Iris pigment epithelial cell (primary cell): Measurements from ENCODE around the gene SARM1.

Experiments
- DNase-seq: peaks from one replicate; pipeline ENCODE4 v3.0.0-alpha.2; 2011; ENCODE audit warnings: low read depth

SARM1 gene

DNA sequence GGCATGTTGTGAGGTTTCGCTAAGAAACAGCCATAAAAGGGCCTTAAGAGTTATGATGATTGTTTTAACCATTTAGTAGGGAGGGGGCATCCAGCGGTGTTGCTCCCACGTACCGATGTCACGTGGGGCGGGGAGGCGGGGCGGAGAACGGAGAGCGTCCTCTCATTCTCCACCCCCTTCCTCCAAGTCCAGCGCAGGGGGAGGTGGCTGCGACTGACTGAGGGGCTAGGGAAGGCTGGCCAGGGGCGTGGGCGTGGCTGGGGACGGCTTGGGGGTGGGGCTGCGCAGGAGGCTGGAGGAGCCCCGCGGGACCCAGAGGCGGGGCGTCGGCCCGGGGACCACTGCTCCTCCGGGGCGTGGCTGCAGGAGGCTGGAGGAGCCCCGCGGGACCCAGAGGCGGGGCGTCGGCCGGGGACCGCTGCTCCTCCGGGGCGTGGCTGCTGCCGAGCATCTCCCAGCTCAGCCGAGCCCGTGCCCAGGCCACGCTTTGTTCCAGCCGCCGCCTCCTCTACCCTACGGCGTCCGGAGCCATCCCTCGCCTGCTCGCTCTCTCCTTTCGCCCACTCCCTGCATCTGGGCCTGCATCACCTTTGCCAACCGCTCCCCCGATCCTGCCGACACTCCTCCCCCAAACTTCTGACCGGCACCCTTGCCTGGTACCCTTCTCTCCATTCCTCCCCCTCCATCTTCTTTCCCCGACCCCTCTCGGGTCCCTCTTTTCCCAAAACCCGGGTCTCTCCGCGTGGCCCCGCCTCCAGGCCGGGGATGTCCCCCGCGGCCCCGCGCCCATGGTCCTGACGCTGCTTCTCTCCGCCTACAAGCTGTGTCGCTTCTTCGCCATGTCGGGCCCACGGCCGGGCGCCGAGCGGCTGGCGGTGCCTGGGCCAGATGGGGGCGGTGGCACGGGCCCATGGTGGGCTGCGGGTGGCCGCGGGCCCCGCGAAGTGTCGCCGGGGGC, at the start of gene SARM1:
SARM1 (plus strand) TSS at position 450 of the 958 bp plus-strand sequence; CDS start at position 789, 339 bp downstream.
- peak; percentile 81 for DNase-seq

GRCh38 chr17:28324267-28324745, 47.2 kb upstream of the SARM1 start:
- DNase-seq = no peak

DNA sequence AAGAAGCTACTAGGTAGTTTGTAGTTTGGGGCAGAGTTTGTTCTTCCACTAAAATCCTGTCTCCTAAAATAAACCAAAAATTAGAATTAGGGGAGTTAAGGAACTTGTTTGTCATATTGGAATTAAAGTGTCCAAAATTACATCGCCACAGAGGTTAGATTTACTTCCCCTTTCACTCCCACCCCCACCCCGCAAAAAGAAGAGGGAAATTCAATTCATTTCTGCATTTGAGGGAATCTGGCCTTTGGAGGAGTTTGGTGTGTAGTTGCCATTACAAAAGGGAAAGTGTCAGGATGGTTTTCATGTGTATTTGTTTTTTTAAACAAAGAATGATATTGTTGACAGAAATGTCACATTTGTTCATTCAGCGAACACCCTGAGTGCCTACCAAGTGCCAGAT, 46.7 kb upstream of the SARM1 start:
- no peak for DNase-seq

DNA sequence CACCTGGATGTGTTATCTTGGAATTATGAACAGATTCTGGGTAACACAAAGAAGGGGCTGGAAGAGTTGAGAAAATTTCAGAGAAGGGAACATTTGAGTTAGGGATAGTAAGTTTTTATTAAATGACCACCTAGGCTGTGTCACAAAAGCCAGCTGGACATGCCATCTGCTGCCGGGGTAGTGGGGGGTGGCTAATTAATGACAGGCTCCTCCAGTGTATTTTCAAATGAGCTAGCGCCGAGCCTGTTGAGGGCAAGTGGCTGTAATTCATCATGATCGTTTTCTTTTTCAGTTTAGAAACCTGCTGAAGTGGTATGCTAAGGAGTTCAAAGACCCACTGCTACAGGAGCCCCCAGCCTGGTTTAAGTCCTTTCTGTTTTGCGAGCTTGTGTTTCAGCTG, 46.3 kb upstream of the SARM1 start:
- DNase-seq = no peak

DNA sequence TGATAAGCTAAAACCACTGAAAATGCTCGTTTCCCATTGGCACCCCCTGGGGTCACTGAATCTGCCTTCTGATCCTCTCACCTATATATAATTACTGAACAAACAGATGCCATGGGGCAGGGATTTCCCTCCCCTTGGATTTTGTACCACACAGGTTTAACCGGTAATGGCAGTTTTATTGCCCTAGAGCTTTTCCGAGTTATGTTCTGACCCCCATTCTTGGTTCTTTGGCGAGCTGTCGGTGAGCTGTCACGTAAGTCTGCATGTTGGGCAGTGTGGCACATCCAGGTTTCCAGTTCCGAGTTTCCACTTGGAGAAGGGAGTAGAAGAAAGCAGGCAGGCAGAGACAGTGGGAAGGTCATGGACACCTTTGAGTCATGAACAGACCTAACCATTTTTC, 45.4 kb upstream of the SARM1 start:
- DNase-seq = no peak

DNA sequence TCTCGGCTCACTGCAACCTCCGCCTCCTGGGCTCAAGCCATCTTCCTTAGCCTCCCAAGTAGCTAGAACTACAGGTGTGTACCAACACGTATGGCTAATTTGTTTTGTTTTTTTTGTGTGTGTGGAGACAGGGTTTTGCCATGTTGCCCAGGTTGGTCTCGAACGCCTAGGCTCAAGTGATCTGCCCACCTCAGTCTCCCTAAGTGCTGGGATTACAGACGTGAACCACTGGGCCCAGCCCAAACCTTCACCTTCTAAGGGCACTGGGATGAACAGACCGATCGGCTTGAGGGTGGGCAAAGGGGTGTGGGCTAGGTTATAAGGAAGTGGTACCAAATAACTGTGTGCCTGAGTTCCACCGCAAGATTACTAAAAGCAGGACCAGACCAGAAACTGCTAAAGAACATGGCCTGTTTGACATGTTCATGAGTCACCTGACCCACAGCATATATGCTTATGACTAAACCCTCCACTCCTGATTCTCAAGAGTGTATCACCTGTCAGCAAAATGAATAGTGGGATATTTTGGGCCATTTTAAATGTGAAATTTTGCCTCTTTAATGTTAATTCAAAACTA, 44.4 kb upstream of the SARM1 start:
- DNase-seq = no peak

DNA sequence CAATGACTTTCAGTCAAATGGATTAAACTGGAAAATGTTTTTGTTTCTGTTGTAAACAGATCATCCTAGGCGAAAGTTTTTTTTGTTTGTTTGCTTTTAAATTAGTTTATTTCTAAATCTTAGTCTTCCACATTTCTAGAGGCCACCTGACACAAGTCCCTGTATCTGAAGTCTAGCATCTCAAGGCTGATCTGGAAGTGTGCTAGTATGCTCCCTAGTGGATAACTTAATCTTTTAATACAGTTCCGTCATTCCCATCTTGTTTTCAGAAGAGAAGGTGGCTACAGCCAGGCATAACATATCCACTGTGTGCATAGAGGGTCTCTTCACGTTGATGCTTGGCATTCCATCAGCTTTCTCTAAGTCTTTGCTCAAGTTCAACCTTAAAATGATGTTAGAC, 43.8 kb upstream of the SARM1 start:
- no peak for DNase-seq

DNA sequence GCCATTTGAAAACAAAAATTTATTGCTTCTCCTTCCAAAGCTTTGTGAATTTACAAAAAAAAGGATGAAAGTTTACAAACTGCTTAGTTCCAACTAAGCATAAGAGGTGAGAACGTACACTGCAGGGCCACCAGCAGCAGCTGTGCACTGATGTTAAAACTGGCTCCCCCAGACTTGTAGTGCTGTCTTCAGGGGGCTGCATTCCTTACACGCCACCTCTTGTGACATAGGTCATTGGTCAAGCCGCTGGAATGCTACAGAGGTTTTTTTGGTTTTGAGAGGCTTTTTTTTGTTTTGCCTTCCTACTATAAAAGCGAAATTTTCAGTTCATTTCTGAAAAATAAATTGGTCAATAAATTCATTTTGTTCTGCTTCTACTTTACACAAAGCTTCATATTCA, 43.2 kb upstream of the SARM1 start:
- DNase-seq = no peak

- no peak for DNase-seq
Measured at GRCh38 chr17:28330671-28331070, 40.8 kb upstream of the SARM1 start.

DNA sequence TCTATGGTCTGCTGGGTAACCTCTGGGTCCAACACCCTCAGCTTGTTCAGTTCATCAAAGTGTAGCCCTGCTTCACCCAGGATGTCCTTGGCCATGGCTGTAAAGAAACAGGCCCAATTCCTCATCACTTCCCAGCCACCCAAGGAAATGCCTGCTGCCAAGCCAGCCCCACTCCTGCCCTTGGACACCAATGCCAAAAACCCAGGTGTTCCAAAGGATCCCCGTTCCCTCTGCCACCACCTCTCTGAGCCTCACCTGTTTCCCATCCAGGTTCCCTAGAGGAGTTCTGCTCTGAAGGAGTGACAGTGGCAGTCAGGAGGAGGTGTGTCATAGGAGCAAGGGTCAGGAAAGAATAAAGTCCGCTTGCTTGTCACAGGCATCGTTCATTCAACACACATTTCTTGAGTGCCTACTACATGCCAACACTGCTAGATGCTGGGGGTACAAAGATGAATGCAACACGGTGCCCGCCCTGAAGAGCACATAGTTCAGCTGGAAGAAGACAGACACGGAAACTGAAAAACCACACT, 39.5 kb upstream of the SARM1 start:
- no peak for DNase-seq

DNA sequence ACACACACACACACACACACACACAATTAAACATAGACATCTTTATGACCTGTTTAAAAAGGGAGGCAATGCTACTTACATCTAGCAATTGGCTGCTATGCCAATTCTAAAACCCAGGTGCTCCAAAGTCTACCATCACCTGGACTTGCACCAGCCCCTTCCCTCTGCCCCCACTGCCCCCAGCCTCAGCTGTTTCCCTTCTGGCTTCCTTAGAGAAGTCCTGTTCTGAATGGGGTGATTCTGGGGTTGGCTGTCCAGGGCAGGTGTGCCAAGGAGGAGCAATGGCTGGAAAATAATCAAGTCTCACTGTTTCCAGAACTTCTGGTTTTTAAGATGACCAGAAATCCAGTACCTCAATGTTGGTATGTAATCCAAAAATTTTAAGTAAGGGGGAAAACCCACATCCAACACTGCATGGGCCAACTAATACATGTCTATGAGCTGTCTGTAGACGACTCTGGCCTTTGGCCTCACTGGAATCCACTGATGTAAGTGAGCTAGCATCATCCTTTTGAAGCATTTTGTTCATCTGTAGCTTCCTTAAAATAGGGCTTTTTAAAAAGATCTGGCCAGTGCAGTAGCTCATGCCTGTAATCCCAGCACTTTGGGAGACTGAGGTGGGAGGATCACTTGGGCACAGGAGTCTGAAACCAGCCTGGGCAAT, 38.3 kb upstream of the SARM1 start:
- DNase-seq = no peak

- peak; percentile 47 for DNase-seq
Measured at GRCh38 chr17:28334171-28334570, 37.3 kb upstream of the SARM1 start.

GRCh38 chr17:28334666-28335200, 36.8 kb upstream of the SARM1 start:
- peak; percentile 77 for DNase-seq

GRCh38 chr17:28335201-28335958, 36.1 kb upstream of the SARM1 start, which contains the start of the genes IFT20 and TNFAIP1:
TSS of gene IFT20 (minus strand) at chr17:28335472. CDS start at chr17:28331985, 3,487 bp downstream.
TSS of gene TNFAIP1 (plus strand) at chr17:28335761. CDS start at chr17:28339522, 3,761 bp downstream.
- peak; percentile 100 for DNase-seq

- peak; percentile 94 for DNase-seq
Measured at GRCh38 chr17:28335959-28336871, 35.3 kb upstream of the SARM1 start.

DNA sequence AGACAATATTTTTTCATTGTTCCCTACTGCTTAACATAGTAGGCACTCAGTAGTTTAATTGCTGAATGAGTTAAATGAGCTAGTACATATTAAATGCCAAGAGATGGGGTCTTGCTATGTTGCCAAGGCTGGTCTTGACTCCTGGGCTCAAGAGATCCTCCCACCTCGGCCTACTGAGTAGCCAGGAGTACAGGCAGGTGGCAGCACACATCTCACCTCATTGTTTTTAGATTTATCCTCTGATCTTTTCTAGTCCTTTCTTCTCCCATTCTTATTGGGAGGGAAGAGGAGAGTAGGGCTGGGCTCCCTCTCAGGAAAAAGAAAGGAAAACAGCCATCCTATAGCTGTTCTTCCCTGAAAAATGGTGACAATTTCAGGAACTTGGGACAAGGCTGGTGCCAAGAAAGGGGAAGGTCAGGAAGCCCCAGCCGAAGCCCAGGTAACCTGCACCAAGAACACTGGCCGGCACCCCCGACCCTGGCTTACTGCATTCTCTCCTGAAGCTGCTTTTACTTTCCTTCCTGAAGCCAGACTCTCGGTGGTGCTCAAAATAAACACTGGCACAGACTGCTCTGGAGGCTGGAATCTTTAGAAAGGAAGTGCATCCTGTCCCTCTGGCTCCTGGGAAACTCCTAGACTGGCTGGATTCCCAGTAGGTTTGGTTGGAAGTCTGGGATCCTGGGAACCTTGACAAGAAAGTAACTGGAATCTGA, 33.3 kb upstream of the SARM1 start:
- peak; percentile 46 for DNase-seq

DNA sequence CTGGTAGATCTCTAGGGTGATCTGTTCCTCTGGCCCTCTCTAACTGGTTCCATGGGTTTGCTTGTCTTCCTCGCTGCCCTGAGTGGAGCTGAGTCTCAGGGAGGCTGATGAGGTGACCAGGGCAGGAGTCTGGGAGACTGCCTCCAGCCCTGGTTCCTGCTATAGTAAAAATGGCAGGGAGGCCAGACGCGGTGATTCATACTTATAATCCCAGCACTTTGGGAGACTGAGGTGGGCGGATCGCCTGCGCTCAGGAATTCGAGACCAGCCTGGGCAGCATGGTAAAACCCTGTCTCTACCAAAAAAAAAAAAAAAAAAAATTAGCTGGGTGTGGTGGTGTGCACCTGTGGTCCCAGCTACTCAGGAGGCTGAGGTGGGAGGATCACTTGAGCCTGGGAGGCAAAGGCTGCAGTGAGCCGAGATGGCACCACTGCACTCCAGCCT, 32.7 kb upstream of the SARM1 start:
- DNase-seq = peak; percentile 53

DNA sequence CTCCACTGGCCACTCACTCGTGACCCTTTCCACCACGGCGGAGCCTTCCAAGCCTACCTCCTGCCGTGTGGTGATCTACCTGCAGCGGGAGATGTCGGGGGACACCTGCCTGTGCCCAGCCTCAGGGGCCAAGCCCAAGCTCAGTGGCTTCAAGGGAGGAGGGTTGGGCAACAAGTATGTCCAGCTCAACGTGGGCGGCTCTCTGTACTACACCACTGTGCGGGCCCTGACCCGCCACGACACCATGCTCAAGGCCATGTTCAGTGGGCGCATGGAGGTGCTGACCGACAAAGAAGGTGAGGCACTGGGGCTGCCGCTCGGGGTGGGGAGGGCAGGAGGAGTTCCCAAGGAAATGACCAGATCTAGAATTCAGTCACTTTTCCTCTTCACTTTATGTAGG, 32.1 kb upstream of the SARM1 start:
- no peak for DNase-seq

DNA sequence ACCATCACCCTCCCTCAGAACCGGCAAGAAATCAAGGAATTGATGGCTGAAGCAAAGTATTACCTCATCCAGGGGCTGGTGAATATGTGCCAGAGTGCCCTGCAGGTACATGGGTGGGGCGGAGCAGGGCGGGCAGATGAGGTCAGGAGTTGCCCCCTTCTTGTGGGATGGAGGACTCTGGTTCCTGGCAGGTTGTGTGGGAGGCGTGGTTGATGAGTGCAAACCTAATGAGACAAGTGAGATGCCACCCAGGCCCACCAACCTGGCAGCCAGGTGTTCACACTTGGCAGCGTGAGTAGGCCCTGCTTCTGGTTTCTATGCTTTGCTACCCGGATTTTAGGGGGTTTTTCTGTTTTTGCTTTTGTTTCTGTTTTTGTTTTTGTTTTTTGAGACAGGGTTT, 31.1 kb upstream of the SARM1 start:
- DNase-seq = no peak
